OCI-LY1 (cell line): ENCODE results near the gene MICU1.
A peak's percentile ranks its signal among the peaks of the same experiment; 100 is the strongest.

Experiments used
- H2AFZ ChIP-seq: fragments of 200-600 bp; sonication (generic), shearing (Covaris generic); 2 replicates; pipeline ENCODE4 v1.6.0; 2014; ENCODE audit warnings: antibody characterized with exemption, mild to moderate bottlenecking, low read length
- H3F3A ChIP-seq: fragments of 200-600 bp; sonication (generic), shearing (Covaris generic); 2 replicates; pipeline ENCODE4 v1.6.0; 2014; ENCODE audit warnings: mild to moderate bottlenecking, antibody characterized with exemption, low read length, moderate library complexity; ENCODE audit not compliant: insufficient read depth
- H3K27ac ChIP-seq: fragments of 200-600 bp; sonication (generic); 2 replicates; pipeline ENCODE4 v1.5.1; 2014; ENCODE audit warnings: low read length, mixed run types, mild to moderate bottlenecking, low read depth; ENCODE audit not compliant: poor library complexity, severe bottlenecking
- H3K27me3 ChIP-seq: fragments of 200-600 bp; sonication (generic); 2 replicates; pipeline ENCODE4 v1.6.0; 2014; ENCODE audit warnings: antibody characterized with exemption, mild to moderate bottlenecking, low read length, moderate library complexity; ENCODE audit not compliant: insufficient read depth
- H3K36me3 ChIP-seq: fragments of 200-600 bp; sonication (generic); 2 replicates; pipeline ENCODE4 v1.6.1; 2014; ENCODE audit warnings: mild to moderate bottlenecking, antibody characterized with exemption, low read length, moderate library complexity, mixed read lengths; ENCODE audit not compliant: insufficient read depth
- H3K4me1 ChIP-seq: fragments of 200-600 bp; sonication (generic); 2 replicates; pipeline ENCODE4 v1.5.1; 2014; ENCODE audit warnings: mild to moderate bottlenecking, low read length, moderate library complexity; ENCODE audit not compliant: insufficient read depth, severe bottlenecking
- H3K4me2 ChIP-seq: fragments of 200-600 bp; sonication (generic), shearing (Covaris generic); 2 replicates; pipeline ENCODE4 v1.6.1; 2014; ENCODE audit warnings: low read length
- H3K4me3 ChIP-seq: fragments of 200-600 bp; sonication (generic); 2 replicates; pipeline ENCODE4 v1.5.1; 2014; ENCODE audit warnings: low read length, low read depth, mild to moderate bottlenecking, mixed read lengths; ENCODE audit not compliant: poor library complexity, severe bottlenecking
- H3K79me2 ChIP-seq: fragments of 200-600 bp; shearing (Covaris generic); 2 replicates; pipeline ENCODE4 v1.6.1; 2016; ENCODE audit warnings: mixed run types, low read length, mixed read lengths; ENCODE audit not compliant: insufficient read depth
- H3K9ac ChIP-seq: fragments of 200-600 bp; sonication (generic), shearing (Covaris generic); 2 replicates; pipeline ENCODE4 v1.6.1; 2014; ENCODE audit warnings: mild to moderate bottlenecking, low read length, mixed read lengths
- H3K9me2 ChIP-seq: fragments of 200-600 bp; sonication (generic), shearing (Covaris generic); 2 replicates; pipeline ENCODE4 v1.6.1; 2014; ENCODE audit warnings: low read depth, mild to moderate bottlenecking, low read length, mixed read lengths
- H3K9me3 ChIP-seq: fragments of 200-600 bp; shearing (Covaris generic); 2 replicates; pipeline ENCODE4 v1.6.1; 2014; ENCODE audit warnings: low read length, mixed read lengths
- H4K20me1 ChIP-seq: fragments of 200-600 bp; sonication (generic), shearing (Covaris generic); 2 replicates; pipeline ENCODE4 v1.6.0; 2016; ENCODE audit warnings: mild to moderate bottlenecking, low read length; ENCODE audit not compliant: insufficient read depth
- EZH2 ChIP-seq: fragments of 200-600 bp; sonication (generic), shearing (Covaris generic); IDR thresholded peaks from 2 replicates; pipeline ENCODE4 v1.8.0; 2017; ENCODE audit warnings: borderline replicate concordance, mixed run types, mild to moderate bottlenecking, antibody characterized with exemption, low read length, moderate library complexity, mixed read lengths
- TF ChIP-seq, protein P1 (sequence below): fragments of 200-600 bp; sonication (generic), shearing (Covaris generic); IDR thresholded peaks from 2 replicates; pipeline ENCODE4 v1.5.1; 2017; ENCODE audit warnings: mild to moderate bottlenecking, antibody characterized with exemption, low read length, moderate library complexity, mixed read lengths

MICU1 gene

DNA sequence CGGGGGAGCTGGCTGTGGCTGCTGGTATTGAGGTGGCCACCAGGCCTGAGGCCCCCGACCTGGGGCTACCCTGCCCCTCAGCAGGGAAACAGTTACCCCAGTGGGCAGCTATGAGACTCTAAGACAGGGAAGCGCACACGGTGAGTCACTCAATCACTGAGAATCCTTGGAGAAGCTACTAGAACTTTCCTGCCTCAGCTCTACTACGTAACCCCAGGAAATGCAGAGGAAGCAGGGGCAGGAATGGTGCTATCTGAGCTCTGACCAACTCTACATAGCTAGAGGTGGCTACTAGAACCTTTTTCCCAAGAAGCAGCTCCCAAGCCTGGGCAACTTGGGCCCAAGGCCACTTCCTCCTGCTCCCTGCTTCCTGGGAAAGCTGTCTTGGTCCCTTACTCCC, 283.0 kb downstream of the MICU1 start:
- H3K27ac ChIP-seq: no peak overlapping the region
- no peaks in the 10 kb centered on the region for H3K9me3 ChIP-seq
- H3K27me3 ChIP-seq: no peaks in the 10 kb centered on the region
- peaks cover 9% of the 10 kb centered on the region; the same call in 1 of the 2 replicates for H3K36me3 ChIP-seq
- H4K20me1 ChIP-seq: no peaks in the 10 kb centered on the region
- no peaks in the 10 kb centered on the region for H3F3A ChIP-seq
- H3K9me2 ChIP-seq: no peaks in the 10 kb centered on the region
- H3K4me3 ChIP-seq: no peak overlapping the region
- no peak for TF ChIP-seq EZH2
- TF ChIP-seq, protein P1, sequence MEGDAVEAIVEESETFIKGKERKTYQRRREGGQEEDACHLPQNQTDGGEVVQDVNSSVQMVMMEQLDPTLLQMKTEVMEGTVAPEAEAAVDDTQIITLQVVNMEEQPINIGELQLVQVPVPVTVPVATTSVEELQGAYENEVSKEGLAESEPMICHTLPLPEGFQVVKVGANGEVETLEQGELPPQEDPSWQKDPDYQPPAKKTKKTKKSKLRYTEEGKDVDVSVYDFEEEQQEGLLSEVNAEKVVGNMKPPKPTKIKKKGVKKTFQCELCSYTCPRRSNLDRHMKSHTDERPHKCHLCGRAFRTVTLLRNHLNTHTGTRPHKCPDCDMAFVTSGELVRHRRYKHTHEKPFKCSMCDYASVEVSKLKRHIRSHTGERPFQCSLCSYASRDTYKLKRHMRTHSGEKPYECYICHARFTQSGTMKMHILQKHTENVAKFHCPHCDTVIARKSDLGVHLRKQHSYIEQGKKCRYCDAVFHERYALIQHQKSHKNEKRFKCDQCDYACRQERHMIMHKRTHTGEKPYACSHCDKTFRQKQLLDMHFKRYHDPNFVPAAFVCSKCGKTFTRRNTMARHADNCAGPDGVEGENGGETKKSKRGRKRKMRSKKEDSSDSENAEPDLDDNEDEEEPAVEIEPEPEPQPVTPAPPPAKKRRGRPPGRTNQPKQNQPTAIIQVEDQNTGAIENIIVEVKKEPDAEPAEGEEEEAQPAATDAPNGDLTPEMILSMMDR: no peak
- H3K9ac ChIP-seq: no peak overlapping the region
- no peaks in the 10 kb centered on the region for H3K79me2 ChIP-seq
- H2AFZ ChIP-seq: no peak overlapping the region
- H3K4me1 ChIP-seq: peaks cover 8% of the 10 kb centered on the region
- H3K4me2 ChIP-seq: no peak overlapping the region

DNA sequence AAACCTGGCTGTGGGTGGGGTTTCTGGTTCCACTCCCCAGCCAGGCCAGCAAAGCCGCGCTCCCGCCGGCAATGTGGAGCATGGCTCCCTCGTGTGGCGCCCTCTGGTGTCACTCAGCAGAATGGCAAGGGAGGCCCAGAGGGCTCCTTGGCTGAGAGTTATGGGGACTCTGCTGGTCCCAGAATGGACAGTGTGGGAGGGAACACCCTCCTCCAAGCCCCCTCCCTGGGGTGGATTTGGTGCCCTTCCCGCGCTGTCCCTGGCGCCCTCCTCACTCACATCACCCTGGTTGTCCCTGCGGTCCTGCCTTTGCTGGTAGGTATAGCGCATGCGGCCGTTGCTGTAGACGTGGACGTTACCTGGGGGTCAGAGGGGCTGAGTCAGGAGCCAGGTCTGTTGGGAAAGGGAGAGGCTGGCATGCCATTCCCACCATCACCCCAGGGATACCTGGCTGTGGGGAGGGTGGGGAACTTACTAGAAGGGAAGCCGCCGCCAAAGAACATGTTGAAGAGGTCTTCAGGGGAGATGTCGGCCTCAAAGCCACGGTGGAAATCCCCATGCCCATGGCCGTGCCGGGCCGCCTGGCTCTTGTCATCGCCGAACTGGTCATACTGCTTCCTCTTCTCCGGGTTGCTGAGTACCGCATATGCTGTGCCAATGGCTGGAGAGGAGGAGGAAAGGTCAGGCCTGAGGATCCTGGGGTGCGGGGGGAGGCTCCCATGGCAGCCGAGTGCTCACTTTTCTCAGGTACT, 285.2 kb downstream of the MICU1 start:
- Histone ChIP-seq H3K79me2 (no peaks in the 10 kb centered on the region), H3K9ac (no peak overlapping the region), H3K9me3 (no peaks in the 10 kb centered on the region), H3K4me2 (no peak overlapping the region), H3K9me2 (no peaks in the 10 kb centered on the region), H3F3A (no peaks in the 10 kb centered on the region), H4K20me1 (no peaks in the 10 kb centered on the region), H3K4me3 (no peak overlapping the region), H3K27ac (no peak overlapping the region), H3K4me1 (peaks cover 12% of the 10 kb centered on the region), H3K27me3 (no peaks in the 10 kb centered on the region), H2AFZ (no peak overlapping the region), H3K36me3 (peaks cover 24% of the 10 kb centered on the region; the same call in 1 of the 2 replicates)
- no peak for TF ChIP-seq EZH2
- TF ChIP-seq, protein P1: peak; percentile 97

DNA sequence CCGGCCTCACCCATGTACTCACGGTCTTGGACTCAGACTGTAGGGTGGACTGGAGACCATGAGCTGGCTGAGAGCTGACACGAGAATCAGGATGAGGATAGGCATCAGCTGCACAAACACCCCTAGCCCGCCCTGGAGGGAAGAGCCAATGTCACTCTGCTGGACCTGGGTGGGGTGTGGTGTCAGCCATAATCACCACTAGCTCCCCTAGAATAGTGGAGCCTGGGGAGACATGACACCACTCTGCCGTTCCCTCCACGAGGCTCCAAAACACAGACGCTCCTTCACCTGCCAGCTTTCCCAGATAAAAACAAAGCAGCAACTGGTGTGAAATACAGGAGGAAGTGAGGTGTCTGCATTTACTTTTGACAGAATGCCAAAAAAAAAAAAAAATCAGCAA, 287.7 kb downstream of the MICU1 start:
- Histone ChIP-seq H3K9ac (no peak overlapping the region), H3K4me1 (peaks cover 29% of the 10 kb centered on the region), H3K27me3 (no peaks in the 10 kb centered on the region), H3F3A (0 out of 2 replicates have a peak, but pooled peaks cover 3% of the 10 kb centered on the region), H3K79me2 (no peaks in the 10 kb centered on the region), H3K9me2 (no peaks in the 10 kb centered on the region), H3K4me3 (no peak overlapping the region), H3K9me3 (no peaks in the 10 kb centered on the region), H4K20me1 (no peaks in the 10 kb centered on the region), H3K36me3 (peaks cover 29% of the 10 kb centered on the region; the same call in 1 of the 2 replicates), H3K4me2 (no peak overlapping the region), H2AFZ (no peak overlapping the region), H3K27ac (no peak overlapping the region)
- TF ChIP-seq, protein P1: no peak
- no peak for TF ChIP-seq EZH2
